ENCODE measurements around the gene VSIG10L.

VSIG10L gene

DNA sequence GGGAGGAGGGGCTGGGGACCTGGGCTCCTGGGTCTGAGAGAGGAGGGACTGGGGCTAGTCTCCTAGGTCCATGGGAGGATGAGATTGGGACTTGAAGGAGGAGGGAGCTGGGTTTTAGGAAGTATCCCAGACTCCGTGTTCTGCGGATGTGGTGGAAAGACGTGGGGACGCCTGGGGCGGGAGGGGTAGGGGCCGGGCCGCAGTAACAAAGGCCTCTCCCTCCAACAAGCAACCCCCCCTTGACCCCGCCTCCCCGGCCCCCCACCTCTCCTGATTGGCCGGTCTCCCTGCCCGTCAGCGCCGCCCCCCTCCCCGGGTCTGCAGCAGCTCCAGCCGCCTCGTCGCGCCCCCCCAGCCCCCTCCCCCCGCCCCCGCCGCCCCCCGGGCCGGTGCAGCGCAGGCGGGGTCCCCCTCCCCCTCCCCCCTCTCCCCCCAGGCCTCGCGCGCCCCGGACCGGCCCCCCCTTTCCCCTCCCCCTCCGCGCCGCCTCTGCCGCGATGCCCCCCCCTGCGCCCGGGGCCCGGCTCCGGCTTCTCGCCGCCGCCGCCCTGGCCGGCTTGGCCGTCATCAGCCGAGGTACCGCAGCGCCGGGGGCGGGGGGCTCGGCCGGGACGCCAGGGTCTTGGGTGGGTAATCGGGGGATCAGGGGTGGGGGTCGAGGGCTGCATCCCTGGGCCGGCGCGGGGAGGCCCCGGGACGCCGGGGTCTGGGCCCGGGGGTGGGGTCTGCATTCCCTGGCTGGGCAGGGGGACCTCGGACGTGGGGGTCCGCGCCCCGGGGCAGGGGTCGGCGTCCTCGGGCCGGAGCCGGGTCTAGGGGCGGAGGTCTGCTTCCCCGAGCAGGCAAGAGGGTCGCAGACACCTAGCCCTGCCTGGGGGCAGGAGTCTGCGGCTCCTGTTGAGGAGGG is 30.3 kb downstream of the VSIG10L start, which contains the start of gene IGLON5:
Gene IGLON5, plus strand, starts transcription at position 294 of the 907 bp plus-strand sequence. Its CDS starts 204 bp downstream, at position 498.
- DNase-seq, result no peak

DNA sequence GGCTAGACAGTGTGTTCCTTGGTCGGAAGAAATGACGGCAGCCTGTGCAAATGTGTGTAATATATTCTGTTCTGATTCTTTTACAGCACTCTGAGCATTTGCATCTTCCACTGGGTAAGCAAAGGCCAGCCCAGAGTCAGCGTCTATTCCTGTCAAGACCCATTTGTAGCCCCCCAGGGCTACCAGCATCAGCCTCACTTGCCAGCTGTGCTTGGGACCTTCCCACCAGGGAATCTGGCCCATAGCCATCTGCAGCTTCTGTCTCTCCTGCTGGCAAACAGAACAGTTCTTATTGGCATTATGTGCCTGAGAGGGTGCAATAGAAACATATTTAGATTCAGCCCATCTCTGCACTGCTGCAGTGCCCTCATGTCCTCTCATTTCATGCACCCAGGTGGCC is 36.5 kb downstream of the VSIG10L start:
- DNase-seq, result no peak

DNA sequence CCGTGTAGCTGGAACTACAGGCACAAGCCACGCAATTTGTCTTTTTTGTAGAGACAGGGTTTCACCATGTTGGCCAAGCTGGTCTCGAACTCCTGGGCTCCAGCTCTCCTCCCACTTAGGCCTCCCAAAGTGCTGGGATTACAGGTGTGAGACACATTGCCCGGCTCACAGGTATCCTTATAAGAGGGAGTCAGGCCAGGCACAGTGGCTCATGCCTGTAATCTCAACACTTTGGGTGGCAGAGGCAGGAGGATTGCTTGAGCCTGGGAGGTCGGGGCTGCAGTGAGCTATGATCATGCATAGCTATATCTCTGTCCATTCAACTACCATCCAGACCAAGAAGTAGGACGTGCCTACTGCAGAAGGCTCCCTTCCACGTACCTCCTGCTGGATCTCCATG is 40.7 kb downstream of the VSIG10L start:
- DNase-seq, result no peak

DNA sequence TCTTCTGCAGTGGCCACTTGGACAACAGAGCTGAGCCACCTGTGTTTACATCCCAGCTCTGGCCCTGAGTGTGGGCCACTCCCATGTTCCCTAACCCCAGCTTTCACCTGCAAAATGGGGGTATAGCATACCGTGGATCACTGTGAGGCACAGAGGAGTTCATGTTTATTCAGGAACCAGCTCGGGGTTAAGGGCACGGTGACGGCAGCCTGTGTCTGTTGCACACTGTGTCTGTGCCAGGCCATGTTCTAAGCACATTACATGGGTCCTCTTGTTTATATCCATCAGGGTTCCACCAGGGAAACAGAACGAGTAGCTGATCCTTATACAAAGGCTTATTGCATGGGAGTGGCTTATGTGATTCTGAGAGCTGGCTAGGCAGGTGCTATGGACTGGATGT is 44.5 kb downstream of the VSIG10L start:
- DNase-seq, result no peak

DNA sequence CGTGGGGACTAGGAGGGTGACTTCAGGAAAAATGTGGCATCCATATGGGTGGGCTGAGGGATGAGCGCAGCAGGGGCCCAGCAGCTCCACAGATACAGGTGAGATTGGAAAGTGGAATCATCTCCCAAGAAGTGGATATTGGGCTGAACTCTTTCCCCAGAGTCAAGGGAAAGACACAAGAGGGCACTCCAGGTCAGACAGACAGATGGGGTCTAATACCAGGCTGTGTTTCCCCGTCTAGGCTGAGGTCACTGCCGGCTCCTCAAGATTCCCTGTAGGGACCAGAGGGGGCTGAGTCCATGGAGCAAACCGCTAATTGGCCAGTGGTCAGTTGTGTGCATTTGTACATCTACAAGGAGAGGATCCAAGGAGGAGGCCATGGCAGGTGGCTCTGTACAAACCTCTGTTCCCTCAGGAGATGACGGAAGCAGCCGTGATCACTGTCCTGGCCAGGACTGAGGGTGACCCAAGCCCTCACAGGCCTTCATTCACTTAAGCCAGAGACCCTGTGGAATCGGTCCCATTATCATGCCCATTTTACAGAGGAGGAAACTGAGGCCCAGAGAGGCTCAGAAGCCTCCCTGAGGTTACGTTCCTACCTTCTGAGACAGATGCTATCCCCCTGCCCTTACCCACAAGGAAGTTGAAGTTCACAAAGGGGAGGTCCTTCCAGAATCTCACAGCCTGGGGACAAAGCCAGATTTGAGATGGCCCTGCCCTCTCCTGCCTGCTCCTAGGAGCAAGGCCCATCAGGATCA is 45.4 kb downstream of the VSIG10L start:
- DNase-seq, result no peak

DNA sequence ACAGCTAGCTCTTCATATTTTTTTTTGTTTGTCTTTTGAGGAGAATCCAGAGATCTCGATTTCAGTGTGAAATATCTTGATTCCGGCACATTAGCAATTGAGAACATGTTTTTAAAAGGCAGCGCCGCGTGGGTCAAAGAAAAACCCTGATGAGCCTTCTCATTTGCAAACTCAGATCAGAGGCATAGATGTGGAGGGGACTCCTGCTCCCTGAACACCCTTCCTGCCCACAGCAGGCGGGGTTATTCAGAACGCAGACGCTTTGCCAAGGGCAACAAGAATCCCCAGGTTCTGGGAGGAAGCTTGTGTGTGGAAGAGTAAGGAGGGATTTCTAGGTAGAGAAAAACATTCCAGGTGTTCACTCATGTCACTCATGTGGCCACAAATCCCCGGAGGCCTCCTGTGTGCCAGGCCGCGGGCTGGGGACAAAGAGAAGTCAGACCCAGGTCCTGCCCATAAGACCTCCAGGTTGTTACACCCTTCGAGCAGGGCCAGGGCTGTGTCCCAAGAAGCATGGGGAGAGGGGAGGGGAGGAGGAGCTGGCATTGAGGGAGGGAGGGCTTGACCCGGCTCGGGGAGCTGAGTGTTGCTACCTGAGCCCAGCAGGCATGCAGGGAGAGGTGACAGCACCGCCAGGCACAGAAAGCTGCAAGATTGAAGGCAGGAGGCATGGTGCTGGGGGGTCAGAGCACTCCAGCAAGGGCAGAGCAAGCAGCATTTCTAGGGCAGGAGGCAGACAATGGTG is 46.4 kb downstream of the VSIG10L start:
- DNase-seq, result no peak

DNA sequence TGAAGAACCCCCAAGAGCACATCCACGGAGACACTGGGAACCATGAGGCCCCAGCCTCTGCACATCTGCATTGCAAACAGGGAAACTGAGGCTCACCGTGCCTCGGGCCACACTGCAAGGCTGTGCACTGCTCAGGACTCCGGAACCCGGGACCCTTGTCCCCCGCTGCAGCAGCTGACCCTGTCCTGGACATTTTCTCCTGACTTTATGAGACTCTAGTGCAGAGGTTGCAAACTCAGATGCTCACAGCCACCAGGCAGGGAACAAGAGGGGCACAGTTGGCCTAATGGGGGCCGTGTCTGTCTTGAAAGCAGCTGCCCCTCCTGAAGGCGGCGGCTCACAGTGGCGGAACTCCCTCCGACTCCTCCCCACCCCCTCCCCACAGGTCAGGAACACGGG is 47.0 kb downstream of the VSIG10L start:
- no peak for DNase-seq

DNA sequence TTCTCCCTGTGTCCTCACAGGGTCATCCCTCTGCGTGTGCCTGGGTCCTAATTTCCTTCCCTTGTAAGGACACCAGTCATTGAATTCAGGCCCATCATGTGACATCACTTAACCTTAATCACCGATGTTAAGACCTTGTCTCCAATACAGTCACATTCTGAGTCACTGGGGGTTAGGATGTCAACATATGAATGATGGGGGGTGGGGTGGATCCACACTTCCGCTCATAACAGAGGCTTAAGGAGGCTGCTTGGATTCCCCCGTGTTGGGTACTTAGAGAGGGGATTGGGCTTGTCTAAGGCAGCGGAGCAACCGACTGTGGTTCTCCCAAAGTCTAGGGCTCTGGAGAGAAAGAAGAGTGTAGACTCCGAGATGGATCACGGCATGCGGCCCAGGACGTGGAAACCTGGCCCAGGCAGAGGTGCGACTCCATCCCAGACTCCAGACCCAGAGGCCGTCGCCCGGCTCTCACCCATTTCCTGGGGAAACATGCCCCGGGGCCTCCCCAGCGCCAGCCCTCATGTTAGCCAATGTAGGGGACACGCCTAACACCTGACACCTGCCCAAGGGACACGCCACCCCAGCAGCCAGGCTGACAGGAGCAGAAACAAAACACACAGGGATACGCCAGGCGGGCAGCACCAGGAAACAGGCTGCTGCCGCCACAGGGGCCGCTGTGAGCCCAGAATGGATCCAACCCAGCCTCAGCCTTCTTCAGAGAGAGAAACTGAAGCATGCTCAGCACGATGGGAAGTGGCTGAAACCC is 47.5 kb downstream of the VSIG10L start:
- no peak for DNase-seq

DNA sequence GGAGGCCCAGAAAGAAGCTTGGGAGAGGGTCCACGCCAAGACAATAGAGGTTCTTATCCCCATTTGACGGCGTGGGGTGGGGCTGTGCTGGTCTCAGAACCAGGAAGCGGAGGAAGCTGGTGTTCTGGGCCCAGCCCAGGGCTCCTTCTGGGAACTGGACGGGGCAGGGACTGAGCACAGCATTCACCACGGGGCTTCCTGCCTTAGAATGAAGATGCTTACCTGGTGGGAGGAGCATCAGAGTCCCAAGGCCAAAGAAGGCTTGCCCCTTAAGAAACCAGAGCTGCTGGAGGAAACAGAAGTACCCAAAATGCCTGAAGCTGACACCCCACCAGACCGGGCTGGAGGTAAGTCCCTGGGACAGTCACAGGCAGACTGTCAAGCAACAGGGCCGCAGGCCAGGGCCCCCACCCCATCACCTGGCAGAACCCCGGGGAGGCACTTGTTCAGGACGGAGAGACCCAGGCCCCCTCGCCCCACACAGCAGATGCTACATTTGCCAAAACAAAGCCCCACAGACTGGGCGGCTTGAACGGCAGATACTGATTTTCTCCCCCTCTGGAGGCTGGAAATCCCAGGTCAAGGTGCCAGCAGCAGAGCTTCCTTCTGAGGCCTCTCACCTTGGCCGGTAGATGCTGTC is 48.2 kb downstream of the VSIG10L start:
- no peak for DNase-seq

DNA sequence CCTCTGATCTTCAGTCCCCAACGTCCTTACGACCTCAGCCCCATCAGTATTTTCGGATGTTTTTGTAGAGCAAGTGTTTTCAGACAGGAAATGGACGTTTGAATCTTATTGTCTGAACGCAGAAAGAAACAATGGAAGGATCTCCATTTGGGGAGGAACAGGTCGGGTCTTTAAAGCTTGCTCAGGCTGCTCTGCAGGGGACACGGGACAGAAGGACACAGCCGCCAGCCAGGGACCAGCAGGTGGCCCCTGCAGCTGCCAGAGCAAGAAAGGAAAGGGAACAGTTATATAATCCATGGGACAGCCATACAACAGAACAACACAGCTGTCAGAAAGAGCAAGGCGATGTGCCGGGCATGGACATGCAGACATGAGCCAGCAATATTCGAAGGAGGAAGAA is 49.0 kb downstream of the VSIG10L start:
- no peak for DNase-seq

DNA sequence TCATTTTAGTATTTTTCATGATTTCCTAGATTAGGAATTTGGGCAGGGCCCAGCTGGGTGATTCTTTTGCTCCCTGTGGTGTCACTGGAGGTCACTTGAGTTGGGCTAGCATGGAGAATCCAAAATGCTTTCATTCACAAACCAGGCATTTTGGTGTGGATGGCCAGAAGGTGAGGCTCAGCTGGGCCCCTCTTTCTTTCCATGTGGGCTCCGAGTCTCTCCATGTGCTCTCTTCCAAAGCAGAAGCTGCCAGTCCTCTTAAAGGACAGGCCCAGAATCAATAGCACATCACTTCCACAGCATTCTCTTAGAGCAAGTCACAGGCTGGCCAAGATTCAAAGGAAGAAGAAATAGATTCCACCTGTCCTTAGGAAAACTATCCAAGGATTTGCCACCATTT is 52.3 kb downstream of the VSIG10L start:
- DNase-seq, result no peak

DNA sequence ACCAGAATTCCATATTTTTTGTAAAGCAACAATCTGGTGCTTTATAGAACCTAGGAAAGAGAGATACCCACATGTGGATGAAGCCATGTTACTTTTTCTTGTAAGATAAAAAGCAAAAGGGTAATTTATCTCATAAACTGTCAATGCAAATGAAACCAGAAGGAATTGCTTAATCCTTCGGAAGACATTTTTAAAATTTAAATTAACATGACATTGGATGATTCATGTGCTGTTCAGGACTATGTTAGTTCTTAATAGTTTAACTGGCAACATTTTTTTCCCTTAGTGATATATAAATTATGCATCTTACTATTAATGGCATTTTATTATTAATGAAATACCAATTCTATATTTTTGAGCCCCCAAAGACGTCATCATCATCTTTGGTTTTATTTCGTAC is 56.3 kb downstream of the VSIG10L start:
- DNase-seq, result no peak

DNA sequence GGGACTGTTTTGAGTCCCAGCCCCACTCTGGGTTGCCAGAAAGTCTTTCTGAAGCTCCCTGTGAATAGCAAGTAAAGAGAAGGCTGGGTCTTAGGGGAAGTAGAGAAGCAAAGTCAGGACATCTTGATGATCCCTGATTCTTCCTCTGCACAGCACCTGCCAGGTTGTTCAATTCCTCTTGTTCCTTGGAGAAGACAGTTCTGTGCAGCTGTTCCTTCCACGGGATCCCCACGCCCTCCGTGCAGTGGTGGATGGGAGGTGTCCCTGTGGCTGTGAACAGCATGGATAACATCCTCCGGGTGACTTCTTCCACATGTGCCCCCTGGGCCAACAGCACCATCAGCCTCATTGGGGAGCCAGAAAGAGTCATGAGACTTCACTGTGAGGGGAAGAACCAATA is 59.6 kb downstream of the VSIG10L start:
- DNase-seq, result no peak

Measured in NCI-H1417 treated with DMSO at 0.1 percent for 48 hours (cell line).